Stimulated activated CD8-positive, alpha-beta memory T cell treated with anti-CD3 and anti-CD28 coated beads, Interleukin-4, amount 100 ng/mL, for 48 hours (primary cell): Measurements from ENCODE around the gene MAL.

ENCODE experiments used
- DNase-seq: peaks from one replicate; pipeline ENCODE4 v3.0.0-alpha.2; 2020

The MAL gene

GRCh38 chr2:94996305-94997100 is 29.0 kb upstream of the MAL start:
- DNase-seq = no peak

GRCh38 chr2:94997981-94998930 is 27.3 kb upstream of the MAL start:
- no peak for DNase-seq

- no peak for DNase-seq
Measured at GRCh38 chr2:94999431-94999883, 26.1 kb upstream of the MAL start.

GRCh38 chr2:95001051-95001562 is 24.4 kb upstream of the MAL start:
- DNase-seq = no peak

- no peak for DNase-seq
Measured at GRCh38 chr2:95001701-95002100, 23.8 kb upstream of the MAL start.

GRCh38 chr2:95002498-95002897 is 23.0 kb upstream of the MAL start:
- DNase-seq = no peak

- DNase-seq = no peak
Measured at GRCh38 chr2:95004287-95004686, 21.2 kb upstream of the MAL start.

GRCh38 chr2:95004711-95005110 is 20.8 kb upstream of the MAL start:
- no peak for DNase-seq

- DNase-seq = no peak
Measured at GRCh38 chr2:95005726-95006125, 19.8 kb upstream of the MAL start.

GRCh38 chr2:95006588-95006987 is 18.9 kb upstream of the MAL start:
- no peak for DNase-seq

GRCh38 chr2:95007031-95007609 is 18.4 kb upstream of the MAL start:
- DNase-seq = no peak

- DNase-seq = no peak
Measured at GRCh38 chr2:95007822-95008221, 17.7 kb upstream of the MAL start.

GRCh38 chr2:95008306-95008705 is 17.2 kb upstream of the MAL start:
- DNase-seq = no peak

- DNase-seq = no peak
Measured at GRCh38 chr2:95008996-95009395, 16.5 kb upstream of the MAL start.

GRCh38 chr2:95009412-95009811 is 16.1 kb upstream of the MAL start:
- DNase-seq = no peak

GRCh38 chr2:95010126-95010525 is 15.4 kb upstream of the MAL start:
- no peak for DNase-seq

GRCh38 chr2:95010718-95011117 is 14.8 kb upstream of the MAL start:
- no peak for DNase-seq

GRCh38 chr2:95012881-95013550 is 12.5 kb upstream of the MAL start:
- DNase-seq = no peak

- no peak for DNase-seq
Measured at GRCh38 chr2:95013726-95014125, 11.8 kb upstream of the MAL start.

GRCh38 chr2:95014126-95014708 is 11.3 kb upstream of the MAL start:
- DNase-seq = no peak

GRCh38 chr2:95015261-95015912 is 10.1 kb upstream of the MAL start:
- DNase-seq = peak; percentile 34

- DNase-seq = no peak
Measured at GRCh38 chr2:95016616-95017015, 8.9 kb upstream of the MAL start.
